Activated CD8-positive, alpha-beta T cell treated with anti-CD3 and anti-CD28 coated beads, Interleukin-2, amount 10 ng/mL, durations not matched to agents 7 days and 5 days (primary cell): ENCODE data around the gene METTL18. TPM values are rescaled to one million over a fixed set of nuclear protein-coding genes. Genes with fewer than 3 reads are reported as not detected.

Experiments used
- ATAC-seq: fragments of 150-1000 bp; cut with Tn5 transposase; one replicate; pipeline ENCODE4 v1.10.0; 2021; ENCODE audit warnings: moderate library complexity
- CTCF ChIA-PET: fragments of 350-600 bp; sonication (Branson Sonifier 250); formaldehyde crosslinking; loops from one replicate; lab custom pipeline; 2021; ENCODE audit warnings: antibody characterized with exemption; lab: Charles Lee
- POLR2A ChIA-PET: fragments of 350-600 bp; sonication (Branson Sonifier 250); formaldehyde crosslinking; loops from one replicate; lab custom pipeline; 2021; ENCODE audit warnings: antibody characterized with exemption; lab: Charles Lee
- DNase-seq: peaks from one replicate; pipeline ENCODE4 v3.0.0-alpha.2; 2020
- H3K27ac Mint-ChIP-seq: one replicate; pipeline ENCODE4 v1.8.0; 2021; ENCODE audit warnings: mild to moderate bottlenecking, mixed read lengths
- H3K27me3 Mint-ChIP-seq: one replicate; pipeline ENCODE4 v1.8.0; 2021; ENCODE audit warnings: low read depth, mixed read lengths
- H3K36me3 Mint-ChIP-seq: one replicate; pipeline ENCODE4 v1.8.0; 2021; ENCODE audit warnings: low read depth, mixed read lengths
- H3K4me1 Mint-ChIP-seq: one replicate; pipeline ENCODE4 v1.8.0; 2021; ENCODE audit warnings: low read depth, mixed read lengths
- H3K4me3 Mint-ChIP-seq: one replicate; pipeline ENCODE4 v1.8.0; 2021; ENCODE audit warnings: mild to moderate bottlenecking, mixed read lengths
- H3K9me3 Mint-ChIP-seq: one replicate; pipeline ENCODE4 v1.8.0; 2022; ENCODE audit warnings: mixed read lengths; ENCODE audit not compliant: insufficient read depth
- total RNA-seq, 2 experiments: library from RNA; stranded (reverse); gene quantifications; one replicate each; pipeline ENCODE4 v1.2.3, GENCODE V29; 2021

METTL18 gene
- total RNA-seq, 2 experiments from 2014 or later, result 9.8 to 10.2 TPM

DNA sequence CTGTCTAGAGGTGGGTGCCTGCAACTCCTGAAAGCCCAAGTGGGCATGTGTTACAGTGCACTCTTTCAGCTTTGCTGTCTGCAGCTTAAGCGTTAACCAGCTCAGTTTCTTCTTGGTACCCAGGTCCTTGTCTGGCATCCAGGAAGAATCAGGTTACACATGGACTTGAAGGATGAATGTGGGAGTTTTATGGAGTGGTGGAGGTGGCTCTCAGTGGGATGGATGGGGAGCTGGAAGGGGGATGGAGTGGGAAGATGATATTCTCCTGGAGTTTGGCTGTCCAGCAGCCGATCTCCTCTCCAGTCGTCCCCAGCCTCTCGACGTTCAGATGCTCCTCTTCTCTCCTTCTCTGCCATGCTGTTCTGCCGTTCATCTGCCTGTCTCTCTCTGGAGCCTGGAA lies 9.4 kb downstream of the METTL18 start:
- ATAC-seq, result no peak
- no peak for DNase-seq
- no peak overlapping the region for H3K4me3 Mint-ChIP-seq
- H3K27ac Mint-ChIP-seq, result no peak overlapping the region
- ChIA-PET CTCF (interaction anchor here (0.6 kb wide), 1 partner anchor 904 kb away, joined by 3 read pairs; no protein-coding TSS in a partner anchor), POLR2A (interaction anchor here (1.7 kb wide), 1 partner anchor 10 kb away, joined by 6 read pairs; the partner anchor contains the start of gene METTL18)
- H3K4me1 Mint-ChIP-seq, result no peaks in the 10 kb centered on the region
- H3K36me3 Mint-ChIP-seq, result no peaks in the 10 kb centered on the region
- no peaks in the 10 kb centered on the region for H3K9me3 Mint-ChIP-seq
- H3K27me3 Mint-ChIP-seq, result peaks cover 53% of the 10 kb centered on the region

DNA sequence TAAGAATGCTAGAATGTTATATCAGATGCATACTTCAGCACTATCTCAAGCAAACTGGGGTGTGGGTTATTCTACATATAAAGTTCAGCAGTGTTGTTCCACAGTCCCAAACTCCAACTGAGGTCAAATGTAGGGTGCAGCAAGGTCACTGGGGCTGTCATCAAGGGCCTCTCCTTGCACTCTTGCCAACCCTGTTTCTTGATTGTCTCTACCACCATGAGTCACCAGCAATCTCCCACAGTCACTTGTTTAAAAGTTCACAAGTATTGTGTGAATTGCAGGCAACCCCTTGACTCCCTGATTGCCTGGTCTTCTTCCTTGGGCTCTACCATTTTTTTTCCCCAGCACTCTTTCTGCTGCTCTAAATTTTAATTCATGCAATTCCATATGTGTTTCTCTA lies 10.6 kb downstream of the METTL18 start:
- CTCF ChIA-PET, result interaction anchor here (1.1 kb wide), 1 partner anchor 72 kb away, joined by 3 read pairs; no protein-coding TSS in a partner anchor
- Mint-ChIP-seq H3K9me3 (no peaks in the 10 kb centered on the region), H3K27me3 (peaks cover 52% of the 10 kb centered on the region), H3K4me3 (no peak overlapping the region), H3K36me3 (no peaks in the 10 kb centered on the region), H3K27ac (no peak overlapping the region), H3K4me1 (no peaks in the 10 kb centered on the region)
- DNase-seq, result no peak
- POLR2A ChIA-PET, result interaction anchor here (1.7 kb wide), 1 partner anchor 11 kb away, joined by 6 read pairs; the partner anchor contains the start of gene METTL18
- ATAC-seq, result no peak

DNA sequence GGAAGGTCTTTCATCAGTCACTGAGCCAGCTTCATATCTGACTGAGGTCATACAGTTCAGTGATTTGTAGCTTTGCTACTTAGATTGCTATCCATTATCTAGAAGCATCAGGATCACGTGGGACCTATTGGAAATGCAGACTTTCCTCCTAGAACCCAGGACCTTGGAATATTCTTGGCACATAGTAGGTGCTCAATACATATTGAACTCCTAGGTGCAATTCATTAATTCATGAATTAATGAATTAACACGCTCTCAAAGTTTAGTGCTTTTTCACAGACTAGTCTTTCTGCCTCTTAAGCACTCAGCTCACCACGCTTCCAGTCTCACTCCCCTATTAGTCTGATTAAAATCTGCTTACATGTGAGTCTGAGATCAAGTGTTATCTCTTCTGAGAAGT lies 12.1 kb downstream of the METTL18 start:
- ATAC-seq, result no peak
- ChIA-PET POLR2A (no interaction called here), CTCF (interaction anchor here (1.4 kb wide), 1 partner anchor 10 kb away, joined by 5 read pairs; no protein-coding TSS in a partner anchor)
- Mint-ChIP-seq H3K36me3 (no peaks in the 10 kb centered on the region), H3K9me3 (no peaks in the 10 kb centered on the region), H3K4me3 (no peak overlapping the region), H3K4me1 (no peaks in the 10 kb centered on the region), H3K27me3 (peaks cover 44% of the 10 kb centered on the region), H3K27ac (no peak overlapping the region)
- DNase-seq, result no peak

DNA sequence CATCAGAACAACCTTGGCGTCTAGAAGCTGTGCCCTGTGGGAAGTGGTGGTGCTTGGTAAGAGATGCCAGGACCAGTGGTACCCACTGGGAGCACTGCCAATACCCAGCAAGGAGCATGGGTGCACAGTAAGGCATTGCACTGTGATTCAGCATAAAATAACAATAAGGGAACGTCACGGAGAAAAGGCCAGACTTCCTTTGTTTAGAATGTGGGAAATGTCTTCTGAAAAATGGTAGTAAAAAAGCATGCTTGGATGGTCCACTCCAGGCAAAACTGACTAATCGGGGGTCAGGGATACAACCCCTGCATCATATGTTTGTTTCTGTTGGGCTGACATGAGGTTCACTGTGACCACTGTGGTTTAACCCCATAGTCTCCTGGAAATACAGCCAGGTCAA lies 14.7 kb downstream of the METTL18 start:
- POLR2A ChIA-PET, result no interaction called here
- ATAC-seq (no peak), DNase-seq (no peak)
- CTCF ChIA-PET, result no interaction called here
- H3K36me3 Mint-ChIP-seq, result no peaks in the 10 kb centered on the region
- H3K27me3 Mint-ChIP-seq, result peaks cover 21% of the 10 kb centered on the region
- H3K27ac Mint-ChIP-seq, result no peak overlapping the region
- no peak overlapping the region for H3K4me3 Mint-ChIP-seq
- H3K4me1 Mint-ChIP-seq, result no peaks in the 10 kb centered on the region
- H3K9me3 Mint-ChIP-seq, result no peaks in the 10 kb centered on the region

- CTCF ChIA-PET, result interaction anchor here (1.0 kb wide), 1 partner anchor 193 kb away, joined by 3 read pairs; the partner anchor contains the start of gene F5
Observed at GRCh38 chr1:169779150-169779549, 15.6 kb downstream of the METTL18 start.

DNA sequence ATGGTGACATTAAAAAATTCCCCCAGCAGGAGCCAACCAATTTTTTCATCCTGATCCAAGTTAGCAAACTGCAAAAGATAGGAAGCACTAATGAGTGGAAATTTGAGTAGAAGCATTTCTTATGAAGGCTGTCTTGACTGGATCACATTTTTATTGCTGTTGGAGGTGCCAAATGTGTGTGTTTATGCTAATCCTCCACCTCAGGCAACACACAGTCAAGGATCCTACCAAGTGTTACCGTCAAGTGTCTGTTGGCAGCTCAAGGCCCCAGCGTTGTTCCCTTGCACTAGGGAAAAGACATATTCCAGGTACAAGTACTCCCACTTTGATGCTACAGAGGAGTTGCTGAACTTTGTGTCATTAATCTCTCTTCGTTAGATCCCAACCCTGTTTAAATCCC lies 18.3 kb downstream of the METTL18 start:
- Mint-ChIP-seq H3K27ac (no peak overlapping the region), H3K9me3 (no peaks in the 10 kb centered on the region)
- POLR2A ChIA-PET, result no interaction called here

More at GRCh38 chr1:169779150-169779549, 15.6 kb downstream of the METTL18 start:
- Mint-ChIP-seq H3K27me3 (peaks cover 13% of the 10 kb centered on the region), H3K4me1 (no peaks in the 10 kb centered on the region), H3K9me3 (no peaks in the 10 kb centered on the region), H3K27ac (no peak overlapping the region), H3K36me3 (no peaks in the 10 kb centered on the region), H3K4me3 (no peak overlapping the region)
- POLR2A ChIA-PET, result no interaction called here
- ATAC-seq (no peak), DNase-seq (no peak)

DNA sequence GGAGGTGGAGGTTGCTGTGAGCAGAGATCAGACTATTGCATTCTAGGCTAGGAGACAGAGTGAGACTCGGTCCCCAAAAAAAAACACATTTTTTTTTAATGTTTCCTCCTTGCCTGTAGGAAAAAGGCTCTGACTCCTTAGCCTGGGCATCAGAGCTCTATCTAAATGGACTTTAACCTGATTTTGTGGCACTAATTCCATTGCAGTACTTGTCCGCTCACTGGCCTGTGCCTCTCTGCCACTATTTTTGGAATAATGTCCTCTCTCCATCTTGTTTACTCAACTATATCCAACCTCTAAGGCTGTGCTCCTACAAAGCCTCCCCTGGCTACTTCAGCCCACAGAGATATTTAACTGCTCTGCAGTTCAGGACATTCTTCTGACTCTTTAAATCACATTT lies 26.5 kb downstream of the METTL18 start:
- DNase-seq, result no peak
- ChIA-PET CTCF (no interaction called here), POLR2A (no interaction called here)
- Mint-ChIP-seq H3K4me3 (no peak overlapping the region), H3K36me3 (no peaks in the 10 kb centered on the region), H3K9me3 (no peaks in the 10 kb centered on the region), H3K27ac (no peak overlapping the region), H3K4me1 (no peaks in the 10 kb centered on the region), H3K27me3 (peaks cover 11% of the 10 kb centered on the region)
- ATAC-seq, result no peak

More for the DNA sequence above, 18.3 kb downstream of the METTL18 start:
- ATAC-seq (no peak), DNase-seq (no peak)
- Mint-ChIP-seq H3K27me3 (peaks cover 5% of the 10 kb centered on the region), H3K4me1 (no peaks in the 10 kb centered on the region), H3K4me3 (no peak overlapping the region), H3K36me3 (no peaks in the 10 kb centered on the region)
- CTCF ChIA-PET, result no interaction called here

DNA sequence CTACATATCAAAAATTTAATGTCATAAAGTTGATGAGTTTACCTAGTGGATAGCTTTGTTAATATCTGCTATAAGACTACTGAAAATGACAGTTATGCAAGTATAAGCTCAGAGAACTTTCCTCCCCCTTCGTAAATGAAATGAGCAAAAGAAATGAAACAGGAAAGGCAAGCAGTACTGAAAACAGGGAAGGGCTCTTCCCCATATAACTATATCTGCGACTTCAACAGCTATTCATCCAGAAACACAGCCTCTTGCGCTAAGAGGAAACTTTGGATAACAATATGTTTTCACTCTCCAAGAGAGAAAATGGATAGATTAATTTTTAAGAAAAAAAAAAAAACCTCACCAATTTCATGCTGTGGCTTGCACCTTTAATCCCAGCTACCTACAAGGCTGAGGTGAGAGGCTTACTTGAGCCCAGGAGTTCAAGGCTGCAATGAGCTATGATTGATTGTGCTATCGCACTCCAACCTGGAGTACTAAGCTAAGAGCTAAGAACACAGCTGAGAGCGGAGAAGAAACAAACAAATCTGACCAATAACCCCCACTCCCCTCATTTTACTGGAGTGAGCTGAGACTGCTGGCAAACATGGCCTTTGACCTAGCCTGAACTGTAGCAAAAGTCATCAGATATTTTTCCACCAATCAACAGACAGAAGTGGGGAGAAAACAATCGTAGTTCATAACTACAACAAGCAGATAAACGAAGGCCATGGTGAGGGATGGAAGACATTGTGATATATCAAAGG lies 29.0 kb downstream of the METTL18 start:
- Mint-ChIP-seq H3K4me1 (no peaks in the 10 kb centered on the region), H3K36me3 (no peaks in the 10 kb centered on the region), H3K4me3 (no peak overlapping the region), H3K9me3 (no peaks in the 10 kb centered on the region), H3K27ac (no peak overlapping the region), H3K27me3 (peaks cover 6% of the 10 kb centered on the region)
- ChIA-PET CTCF (no interaction called here), POLR2A (no interaction called here)
- DNase-seq, result no peak
- no peak for ATAC-seq

GRCh38 chr1:169764919-169765318 lies 29.8 kb downstream of the METTL18 start:
- no peak overlapping the region for H3K27ac Mint-ChIP-seq
- no peaks in the 10 kb centered on the region for H3K36me3 Mint-ChIP-seq
- no peak overlapping the region for H3K4me3 Mint-ChIP-seq
- ATAC-seq, result no peak
- DNase-seq, result no peak
- no peaks in the 10 kb centered on the region for H3K9me3 Mint-ChIP-seq
- peaks cover 6% of the 10 kb centered on the region for H3K27me3 Mint-ChIP-seq
- POLR2A ChIA-PET, result no interaction called here
- CTCF ChIA-PET, result interaction anchor here (1.0 to 1.1 kb wide), 2 partner anchors 21 to 179 kb away, joined by 3 read pairs; partner anchors contain the start of gene F5
- no peaks in the 10 kb centered on the region for H3K4me1 Mint-ChIP-seq

DNA sequence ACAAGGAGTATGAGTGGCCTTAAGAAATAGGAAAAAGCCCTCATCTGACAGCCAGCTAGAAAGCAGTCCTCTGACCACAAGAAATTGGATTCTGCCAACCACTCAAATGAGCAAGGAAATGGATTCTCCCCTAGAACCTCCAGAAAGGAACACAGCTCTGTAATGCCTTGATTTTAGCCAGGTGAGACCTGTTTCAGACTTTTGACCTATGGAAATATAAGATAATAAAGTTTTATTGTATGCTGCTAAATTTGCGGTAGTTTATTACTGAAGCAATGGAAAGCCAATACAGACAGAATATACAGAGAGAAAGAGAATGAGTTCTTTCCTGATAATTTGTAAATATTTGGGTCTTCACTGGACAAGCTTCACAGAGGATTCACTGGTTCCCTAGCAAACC lies 32.0 kb downstream of the METTL18 start:
- no peak for ATAC-seq
- no peaks in the 10 kb centered on the region for H3K9me3 Mint-ChIP-seq
- no peaks in the 10 kb centered on the region for H3K4me1 Mint-ChIP-seq

DNA sequence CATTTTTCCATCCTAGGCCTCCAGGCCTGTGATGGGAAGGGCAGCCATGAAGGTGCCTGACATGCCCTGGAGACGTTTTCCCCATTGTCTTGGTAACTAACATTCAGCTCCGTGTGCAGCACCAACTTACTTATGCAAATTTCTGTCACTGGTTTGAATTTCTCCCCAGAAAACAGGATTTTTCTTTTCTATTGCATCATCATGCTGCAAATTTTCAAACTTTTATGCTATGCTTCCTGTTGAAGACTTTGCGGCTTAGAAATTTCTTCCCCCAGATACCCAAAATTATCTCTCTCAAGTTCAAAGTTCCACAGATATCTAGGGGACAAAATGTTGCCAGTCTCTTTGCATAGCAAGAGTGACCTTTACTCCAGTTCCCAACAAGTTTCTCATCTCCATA lies 35.7 kb downstream of the METTL18 start:
- no peak for DNase-seq
- Mint-ChIP-seq H3K4me3 (no peak overlapping the region), H3K27me3 (peaks cover 2% of the 10 kb centered on the region), H3K27ac (no peak overlapping the region), H3K36me3 (no peaks in the 10 kb centered on the region), H3K9me3 (no peaks in the 10 kb centered on the region), H3K4me1 (no peaks in the 10 kb centered on the region)
- ChIA-PET CTCF (no interaction called here), POLR2A (no interaction called here)
- no peak for ATAC-seq

More for the DNA sequence above, 32.0 kb downstream of the METTL18 start:
- ChIA-PET CTCF (no interaction called here), POLR2A (no interaction called here)
- H3K27me3 Mint-ChIP-seq, result peaks cover 6% of the 10 kb centered on the region
- DNase-seq, result no peak
- H3K36me3 Mint-ChIP-seq, result no peaks in the 10 kb centered on the region
- no peak overlapping the region for H3K27ac Mint-ChIP-seq
- H3K4me3 Mint-ChIP-seq, result no peak overlapping the region

DNA sequence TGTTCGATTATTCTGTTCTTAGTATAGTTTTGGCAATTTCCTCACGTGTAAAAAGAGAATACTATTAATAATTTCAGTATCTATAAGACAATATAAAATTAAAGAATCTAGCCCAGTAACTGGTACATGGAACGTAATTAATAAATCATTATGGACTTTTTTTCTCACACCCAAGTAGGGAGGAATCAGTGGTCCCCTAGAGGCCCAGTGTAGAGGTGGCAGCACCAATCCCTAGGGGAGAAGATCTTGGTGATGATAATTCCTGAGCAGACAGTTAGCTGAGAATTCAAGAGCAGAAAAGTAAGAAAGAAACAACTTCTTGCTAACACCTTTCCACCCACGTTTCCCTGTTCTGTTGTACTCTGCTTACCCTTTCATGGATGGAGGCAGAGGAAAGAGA lies 41.2 kb downstream of the METTL18 start:
- no peaks in the 10 kb centered on the region for H3K4me1 Mint-ChIP-seq
- DNase-seq, result no peak
- no peak for ATAC-seq
- H3K36me3 Mint-ChIP-seq, result no peaks in the 10 kb centered on the region
- no peak overlapping the region for H3K4me3 Mint-ChIP-seq
- H3K9me3 Mint-ChIP-seq, result no peaks in the 10 kb centered on the region
- ChIA-PET CTCF (no interaction called here), POLR2A (no interaction called here)
- H3K27ac Mint-ChIP-seq, result no peak overlapping the region
- peaks cover 11% of the 10 kb centered on the region for H3K27me3 Mint-ChIP-seq
